SK-N-MC (cell line): ENCODE results near the gene NPAS2.

Experiments
- EZH2 ChIP-seq: fragments of 200-600 bp; sonication (generic); IDR thresholded peaks from one replicate; pipeline ENCODE4 v1.6.1; 2017; ENCODE audit warnings: antibody characterized with exemption
- FOXP2 ChIP-seq: optimal IDR thresholded peaks from 2 replicates; pipeline ENCODE3; 2011; ENCODE audit warnings: mild to moderate bottlenecking, moderate library complexity; ENCODE audit not compliant: insufficient read depth; ENCODE audit errors: extremely low read length, control extremely low read depth
- POLR2AphosphoS5 ChIP-seq: IDR thresholded peaks from 2 replicates; pipeline ENCODE4 v1.6.1; 2012; ENCODE audit warnings: mild to moderate bottlenecking, low read depth, low read length, borderline replicate concordance

GRCh38 chr2:100880730-100881129, 60.8 kb downstream of the NPAS2 start:
- TF ChIP-seq POLR2AphosphoS5: no peak
- TF ChIP-seq EZH2: no peak
- TF ChIP-seq FOXP2: no peak
